OCI-LY7 (cell line): ENCODE measurements around the gene CCSER2.

Experiments used
- EZH2phosphoT487 ChIP-seq: fragments of 200-600 bp; sonication (generic); IDR thresholded peaks from 2 replicates; pipeline ENCODE4 v1.6.1; 2018; ENCODE audit warnings: low read depth, borderline replicate concordance, mild to moderate bottlenecking, mixed run types, antibody characterized with exemption, low read length, moderate library complexity, mixed read lengths
- TF ChIP-seq, protein P1 (sequence below): fragments of 200-600 bp; sonication (generic); conservative IDR thresholded peaks from 2 replicates; pipeline ENCODE4 v1.5.1; 2014; ENCODE audit warnings: mild to moderate bottlenecking, antibody characterized with exemption, low read length, moderate library complexity, mixed read lengths

DNA sequence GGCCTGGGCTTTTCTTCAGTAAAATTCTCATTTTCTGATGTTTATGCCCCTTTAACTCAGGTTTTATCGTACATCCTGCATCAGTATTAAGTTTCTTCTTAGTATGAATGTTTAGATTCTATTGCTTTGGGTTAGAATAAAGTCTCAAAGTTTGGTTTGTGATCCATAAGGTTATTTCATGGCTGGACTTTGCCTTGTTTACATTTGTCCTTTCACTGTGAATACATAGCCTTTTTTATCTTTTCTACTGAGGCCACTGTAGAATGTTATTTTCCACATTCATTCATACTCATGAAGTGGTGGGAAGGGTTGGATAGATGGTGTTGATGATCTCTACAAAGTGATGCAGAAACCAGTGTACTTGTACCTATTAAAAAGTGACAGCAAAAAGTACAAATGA lies 59.8 kb downstream of the CCSER2 start:
- TF ChIP-seq, protein P1, sequence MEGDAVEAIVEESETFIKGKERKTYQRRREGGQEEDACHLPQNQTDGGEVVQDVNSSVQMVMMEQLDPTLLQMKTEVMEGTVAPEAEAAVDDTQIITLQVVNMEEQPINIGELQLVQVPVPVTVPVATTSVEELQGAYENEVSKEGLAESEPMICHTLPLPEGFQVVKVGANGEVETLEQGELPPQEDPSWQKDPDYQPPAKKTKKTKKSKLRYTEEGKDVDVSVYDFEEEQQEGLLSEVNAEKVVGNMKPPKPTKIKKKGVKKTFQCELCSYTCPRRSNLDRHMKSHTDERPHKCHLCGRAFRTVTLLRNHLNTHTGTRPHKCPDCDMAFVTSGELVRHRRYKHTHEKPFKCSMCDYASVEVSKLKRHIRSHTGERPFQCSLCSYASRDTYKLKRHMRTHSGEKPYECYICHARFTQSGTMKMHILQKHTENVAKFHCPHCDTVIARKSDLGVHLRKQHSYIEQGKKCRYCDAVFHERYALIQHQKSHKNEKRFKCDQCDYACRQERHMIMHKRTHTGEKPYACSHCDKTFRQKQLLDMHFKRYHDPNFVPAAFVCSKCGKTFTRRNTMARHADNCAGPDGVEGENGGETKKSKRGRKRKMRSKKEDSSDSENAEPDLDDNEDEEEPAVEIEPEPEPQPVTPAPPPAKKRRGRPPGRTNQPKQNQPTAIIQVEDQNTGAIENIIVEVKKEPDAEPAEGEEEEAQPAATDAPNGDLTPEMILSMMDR, result no peak
- no peak for TF ChIP-seq EZH2phosphoT487
